Nucleus accumbens (tissue), 56 donors: ENCODE results near the gene ZFP1.

Experiments
- DNase-seq, 56 donors: peaks; one replicate each; lab custom pipeline; 2025; lab: John Stamatoyannopoulos, UW

ZFP1 gene

GRCh38 chr16:75148311-75149195, at the start of gene ZFP1:
ZFP1 (plus strand) TSS chr16:75148524; CDS start chr16:75152952, 4,428 bp downstream.
- peak; percentile 33 to 97 (median 88) for DNase-seq

- no peak for DNase-seq
These were observed 49.2 kb upstream of the ZFP1 start for GRCh38 chr16:75099075-75099667.

GRCh38 chr16:75099738-75100602, 48.4 kb upstream of the ZFP1 start:
- peak in 1 of 56 donors; percentile 22 for DNase-seq

- DNase-seq, result no peak
These were observed 47.7 kb upstream of the ZFP1 start for GRCh38 chr16:75100603-75100990.

- DNase-seq, result no peak
These were observed 46.7 kb upstream of the ZFP1 start for GRCh38 chr16:75101635-75102034.

GRCh38 chr16:75102595-75102994, 45.7 kb upstream of the ZFP1 start:
- no peak for DNase-seq

GRCh38 chr16:75103994-75104393, 44.3 kb upstream of the ZFP1 start:
- no peak for DNase-seq

GRCh38 chr16:75104836-75105235, 43.5 kb upstream of the ZFP1 start:
- DNase-seq, result no peak

- peak in 39 of 56 donors; percentile 15 to 75 (median 47) for DNase-seq
These were observed 42.8 kb upstream of the ZFP1 start for GRCh38 chr16:75105306-75106061.

- DNase-seq, result no peak
These were observed 41.7 kb upstream of the ZFP1 start for GRCh38 chr16:75106351-75107274.

GRCh38 chr16:75107505-75107904, 40.8 kb upstream of the ZFP1 start:
- no peak for DNase-seq

GRCh38 chr16:75108792-75109731, 39.3 kb upstream of the ZFP1 start:
- peak in 53 of 56 donors; percentile 34 to 93 (median 65) for DNase-seq

- peak in 28 of 56 donors; percentile 22 to 66 (median 40) for DNase-seq
These were observed 38.5 kb upstream of the ZFP1 start for GRCh38 chr16:75109732-75110243.

GRCh38 chr16:75110637-75111513, 37.4 kb upstream of the ZFP1 start:
- peak in 55 of 56 donors; percentile 43 to 93 (median 82) for DNase-seq

GRCh38 chr16:75111514-75111940, 36.8 kb upstream of the ZFP1 start:
- no peak for DNase-seq

- no peak for DNase-seq
These were observed 36.2 kb upstream of the ZFP1 start for GRCh38 chr16:75111961-75112733.
